B cell (primary cell): ENCODE results near the gene TBR1. TPM values are rescaled to one million over a fixed set of nuclear protein-coding genes. Genes with fewer than 3 reads are reported as not detected.

Source experiments
- ATAC-seq: fragments of 200-7000 bp; cut with Tn5 transposase; one replicate; pipeline ENCODE4 v1.10.0; 2021; ENCODE audit warnings: low read depth, mild to moderate bottlenecking, moderate number of reproducible peaks, moderate library complexity
- CTCF ChIA-PET: fragments of 350-600 bp; sonication (Branson Sonifier 250); formaldehyde crosslinking; loops from one replicate; lab custom pipeline; 2021; ENCODE audit warnings: antibody characterized with exemption, inconsistent platforms; lab: Charles Lee
- POLR2A ChIA-PET: fragments of 350-600 bp; sonication (Branson Sonifier 250); formaldehyde crosslinking; loops from one replicate; lab custom pipeline; 2021; ENCODE audit warnings: antibody characterized with exemption; lab: Charles Lee
- DNase-seq: peaks from one replicate; pipeline ENCODE4 v3.0.0; 2013
- H2AFZ ChIP-seq: 2 replicates; pipeline ENCODE4 v1.6.1; 2012; ENCODE audit warnings: mild to moderate bottlenecking, low read depth, low read length; ENCODE audit not compliant: insufficient read depth, poor library complexity, severe bottlenecking
- H3K27ac ChIP-seq, 2 donors: 1 replicate in 1 of 2; 2 replicates in 1 of 2; pipeline ENCODE4 v1.5.1; 2012 to 2013; ENCODE audit warnings: low read length in 2 of 2, mild to moderate bottlenecking in 2 of 2, moderate library complexity in 1 of 2
- H3K27me3 ChIP-seq, 4 experiments: fragments of 200-600 bp in 1 of 4; sonication (generic) in 1 of 4; replicated peaks in 1 of 4; 1 replicate in 2 of 4; 2 replicates in 2 of 4; pipeline versions ENCODE4 v1.6.1 to v1.7.0; 2013 to 2016; ENCODE audit warnings: low read length in 3 of 4, mild to moderate bottlenecking in 2 of 4, mixed read lengths in 1 of 4, moderate library complexity in 1 of 4; ENCODE audit not compliant: insufficient read depth in 4 of 4, control insufficient read depth in 3 of 4; ENCODE audit errors: control extremely low read depth in 1 of 4
- H3K36me3 ChIP-seq, 2 experiments: replicated peaks in 1 of 2; 1 replicate in 1 of 2; 2 replicates in 1 of 2; pipeline versions ENCODE4 v1.6.1 to v1.7.1; 2013; ENCODE audit warnings: low read length in 1 of 2; ENCODE audit not compliant: insufficient read depth in 2 of 2, control insufficient read depth in 1 of 2; ENCODE audit errors: control extremely low read depth in 1 of 2, extremely low read depth in 1 of 2
- H3K4me1 ChIP-seq, 2 donors: fragments of 200-600 bp in 1 of 2; sonication (generic) in 1 of 2; 1 replicate in 1 of 2; 2 replicates in 1 of 2; pipeline versions ENCODE4 v1.5.1 to v1.6.1; 2013 to 2017; ENCODE audit warnings: low read length in 2 of 2; ENCODE audit not compliant: control insufficient read depth in 2 of 2, insufficient read depth in 2 of 2
- H3K4me2 ChIP-seq: replicated peaks from 2 replicates; pipeline ENCODE3; 2012; ENCODE audit warnings: mild to moderate bottlenecking, low read depth, low read length; ENCODE audit not compliant: poor library complexity, severe bottlenecking
- H3K4me3 ChIP-seq, 5 experiments: fragments of 200-600 bp in 1 of 5; sonication (generic) in 1 of 5; 1 replicate in 3 of 5; 2 replicates in 2 of 5; pipeline versions ENCODE4 v1.5.1 to v1.7.0; 2011 to 2016; ENCODE audit warnings: low read length in 4 of 5, mild to moderate bottlenecking in 4 of 5, low read depth in 2 of 5, control low read depth in 1 of 5, moderate library complexity in 1 of 5; ENCODE audit not compliant: insufficient read depth in 1 of 5; ENCODE audit errors: control extremely low read depth in 1 of 5, extremely low read depth in 1 of 5
- H3K79me2 ChIP-seq: fragments of 200-600 bp; sonication (generic); one replicate; pipeline ENCODE4 v1.6.0; 2016; ENCODE audit warnings: low read length; ENCODE audit not compliant: control insufficient read depth, insufficient read depth
- H3K9ac ChIP-seq: fragments of 200-600 bp; sonication (generic); 2 replicates; pipeline ENCODE4 v1.6.1; 2017; ENCODE audit warnings: mild to moderate bottlenecking, low read length, moderate library complexity
- H3K9me3 ChIP-seq, 3 donors: one replicate each; pipeline versions ENCODE4 v1.6.1 to v1.7.1; 2013; ENCODE audit warnings: low read length in 2 of 3; ENCODE audit not compliant: control insufficient read depth in 2 of 3, insufficient read depth in 1 of 3; ENCODE audit errors: control extremely low read depth in 1 of 3
- H4K20me1 ChIP-seq: 2 replicates; pipeline ENCODE4 v1.6.0; 2012; ENCODE audit warnings: mild to moderate bottlenecking, low read length; ENCODE audit not compliant: insufficient read depth, control insufficient read depth, poor library complexity, severe bottlenecking
- H3K27ac Mint-ChIP-seq: one replicate; pipeline ENCODE4 v1.8.0; 2021; ENCODE audit warnings: mixed read lengths
- H3K27me3 Mint-ChIP-seq: one replicate; pipeline ENCODE4 v1.8.0; 2021; ENCODE audit warnings: mixed read lengths
- H3K4me1 Mint-ChIP-seq: one replicate; pipeline ENCODE4 v1.8.0; 2021; ENCODE audit warnings: mixed read lengths
- H3K4me3 Mint-ChIP-seq: one replicate; pipeline ENCODE4 v1.8.0; 2021; ENCODE audit warnings: mixed read lengths
- H3K9me3 Mint-ChIP-seq: one replicate; pipeline ENCODE4 v1.8.0; 2022; ENCODE audit warnings: mixed read lengths; ENCODE audit not compliant: insufficient read depth
- EZH2 ChIP-seq: IDR thresholded peaks from 2 replicates; pipeline ENCODE4 v1.6.1; 2012; ENCODE audit warnings: borderline replicate concordance, low read depth, mild to moderate bottlenecking, moderate library complexity, low read length; ENCODE audit not compliant: insufficient read depth, poor library complexity, severe bottlenecking
- WGBS: methylation state at CpG from one replicate; pipeline ENCODE4 v1.1.5; 2013; ENCODE audit warnings: missing lambda C conversion rate; ENCODE audit not compliant: insufficient coverage; 5-methylcytosine and 5-hydroxymethylcytosine counted together
- intact Hi-C: fragments of 100-400 bp; cut with micrococcal nuclease; formaldehyde crosslinking; loops from one replicate; pipeline ENCODE4 v1.10.0; 2022
- polyA plus RNA-seq: library from polyadenylated mRNA; depleted of rRNA; stranded (reverse); fragments of >200 nt; gene quantifications from 2 replicates; pipeline ENCODE4 v1.2.3, GENCODE V29; 2012
- total RNA-seq, 2 donors: library from RNA; stranded (reverse); fragments of 120-200 nt in 1 of 2; gene quantifications; 1 replicate in 1 of 2; 2 replicates in 1 of 2; pipeline versions ENCODE4 v1.2.3 to v1.2.4, GENCODE V29; 2013 to 2022
- TF ChIP-seq, protein P1 (sequence below): fragments of 200-600 bp; IDR thresholded peaks from one replicate; pipeline ENCODE4 v1.8.0; 2022; ENCODE audit warnings: antibody characterized with exemption, mild to moderate bottlenecking

The TBR1 gene
- total and polyA plus RNA-seq, 2 donors (not counting 1 experiment from before 2014, with no cell fraction given): not detected

DNA sequence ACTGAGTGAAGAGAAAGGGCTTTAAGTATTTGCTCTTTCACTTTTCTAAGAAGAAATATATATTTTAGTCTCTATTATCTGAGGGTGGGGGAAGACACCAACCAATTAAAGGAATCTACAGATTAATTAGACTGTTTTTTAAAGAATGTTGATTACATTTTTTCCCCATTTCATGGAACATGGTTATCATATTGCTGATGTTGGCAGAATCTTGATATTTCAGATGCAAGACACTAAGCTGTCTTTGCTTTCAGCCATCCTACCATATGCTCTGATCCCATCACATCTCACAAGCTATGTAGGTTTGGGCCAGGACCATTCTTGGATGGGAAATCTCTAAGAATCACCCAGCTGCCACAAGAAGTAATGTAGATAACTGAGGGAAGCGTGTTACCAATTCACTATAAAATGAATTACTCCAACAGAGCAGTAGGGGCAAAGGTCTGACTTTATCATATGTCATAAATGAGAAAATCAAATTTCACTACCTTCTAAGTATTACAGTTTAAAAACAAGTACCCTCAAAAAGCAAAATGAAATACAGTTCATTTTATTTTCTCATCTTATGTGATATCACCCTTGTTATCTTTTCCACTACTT, 6.7 kb upstream of the TBR1 start:
- H3K27me3 ChIP-seq: peaks cover 0 to 12% (median 6%) of the 10 kb centered on the region in 4 experiments
- no peaks in the 10 kb centered on the region for H3K79me2 ChIP-seq
- H3K4me2 ChIP-seq: no peak overlapping the region
- H3K4me1 ChIP-seq: peaks cover 6 to 7% of the 10 kb centered on the region in 2 donors
- TF ChIP-seq, protein P1, sequence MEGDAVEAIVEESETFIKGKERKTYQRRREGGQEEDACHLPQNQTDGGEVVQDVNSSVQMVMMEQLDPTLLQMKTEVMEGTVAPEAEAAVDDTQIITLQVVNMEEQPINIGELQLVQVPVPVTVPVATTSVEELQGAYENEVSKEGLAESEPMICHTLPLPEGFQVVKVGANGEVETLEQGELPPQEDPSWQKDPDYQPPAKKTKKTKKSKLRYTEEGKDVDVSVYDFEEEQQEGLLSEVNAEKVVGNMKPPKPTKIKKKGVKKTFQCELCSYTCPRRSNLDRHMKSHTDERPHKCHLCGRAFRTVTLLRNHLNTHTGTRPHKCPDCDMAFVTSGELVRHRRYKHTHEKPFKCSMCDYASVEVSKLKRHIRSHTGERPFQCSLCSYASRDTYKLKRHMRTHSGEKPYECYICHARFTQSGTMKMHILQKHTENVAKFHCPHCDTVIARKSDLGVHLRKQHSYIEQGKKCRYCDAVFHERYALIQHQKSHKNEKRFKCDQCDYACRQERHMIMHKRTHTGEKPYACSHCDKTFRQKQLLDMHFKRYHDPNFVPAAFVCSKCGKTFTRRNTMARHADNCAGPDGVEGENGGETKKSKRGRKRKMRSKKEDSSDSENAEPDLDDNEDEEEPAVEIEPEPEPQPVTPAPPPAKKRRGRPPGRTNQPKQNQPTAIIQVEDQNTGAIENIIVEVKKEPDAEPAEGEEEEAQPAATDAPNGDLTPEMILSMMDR: no peak
- no peak for TF ChIP-seq EZH2
- H4K20me1 ChIP-seq: no peaks in the 10 kb centered on the region
- DNase-seq (no peak), ATAC-seq (no peak)
- ChIA-PET CTCF (no interaction called here), POLR2A (no interaction called here)
- Mint-ChIP-seq H3K27ac (no peak overlapping the region), H3K9me3 (no peaks in the 10 kb centered on the region), H3K27me3 (peaks cover 6% of the 10 kb centered on the region), H3K4me3 (no peak overlapping the region), H3K4me1 (peaks cover 8% of the 10 kb centered on the region)
- intact Hi-C loops: no loop called here
- H3K36me3 ChIP-seq: peaks cover 0 to 2% of the 10 kb centered on the region in 2 experiments
- H3K9me3 ChIP-seq: no peaks in the 10 kb centered on the region
- no peak overlapping the region for H3K9ac ChIP-seq
- no peak overlapping the region for H3K4me3 ChIP-seq
- no peak overlapping the region for H3K27ac ChIP-seq
- WGBS: no CpG with 5 or more reads among the region's 1 CpG
- H2AFZ ChIP-seq: no peak overlapping the region

DNA sequence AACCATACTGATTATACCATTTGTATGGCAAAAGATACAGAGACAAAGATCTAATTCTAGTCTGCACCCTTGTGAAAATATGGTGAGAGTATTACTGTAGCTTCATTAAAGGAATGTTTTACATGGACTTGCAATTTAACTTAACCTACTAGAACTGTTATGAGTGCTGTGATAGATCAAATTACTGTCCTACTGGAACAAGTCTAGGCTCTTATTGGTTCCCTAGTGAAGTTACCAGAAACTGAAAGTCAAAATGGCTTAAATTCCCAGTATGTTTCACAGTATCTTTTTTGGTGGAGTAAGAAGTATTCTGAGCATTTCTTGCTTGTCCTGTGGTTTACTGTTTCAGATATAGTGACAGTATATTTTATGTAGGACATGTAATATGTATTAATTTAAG, 3.8 kb upstream of the TBR1 start:
- intact Hi-C loops: no loop called here
- no peak for ATAC-seq
- no peaks in the 10 kb centered on the region for H3K9me3 Mint-ChIP-seq

More for the DNA sequence above, 3.8 kb upstream of the TBR1 start:
- no peak overlapping the region for H2AFZ ChIP-seq
- H3K27me3 ChIP-seq: peaks cover 0 to 42% (median 31%) of the 10 kb centered on the region in 4 experiments
- no peak overlapping the region for H3K9ac ChIP-seq
- no peak overlapping the region for H3K4me2 ChIP-seq
- H3K4me1 ChIP-seq: peaks cover 36% of the 10 kb centered on the region in 2 donors
- Mint-ChIP-seq H3K27ac (no peak overlapping the region), H3K4me3 (no peak overlapping the region), H3K4me1 (peaks cover 34% of the 10 kb centered on the region), H3K27me3 (peaks cover 32% of the 10 kb centered on the region)
- peaks cover 0 to 9% (median 0%) of the 10 kb centered on the region in 3 donors for H3K9me3 ChIP-seq
- CTCF ChIA-PET: no interaction called here
- no peaks in the 10 kb centered on the region for H4K20me1 ChIP-seq
- no peaks in the 10 kb centered on the region for H3K79me2 ChIP-seq
- peaks cover 0 to 2% of the 10 kb centered on the region in 2 experiments for H3K36me3 ChIP-seq
- no peak for DNase-seq
- H3K4me3 ChIP-seq: no peak overlapping the region
- no peak overlapping the region for H3K27ac ChIP-seq
- no peak for TF ChIP-seq EZH2
- TF ChIP-seq, protein P1: no peak
- POLR2A ChIA-PET: no interaction called here
